Stimulated activated CD4-positive, alpha-beta T cell treated with anti-CD3 and anti-CD28 coated beads, Interleukin-2, amount 100 ng/mL, for 24 hours (primary cell): Measurements from ENCODE around the gene SDC4.

Experiments
- DNase-seq, 2 donors: peaks; one replicate each; pipeline ENCODE4 v3.0.0-alpha.2; 2020

The SDC4 gene

GRCh38 chr20:45293041-45294002 lies 54.9 kb downstream of the SDC4 start:
- DNase-seq, result peak; percentile 89 to 93

DNA sequence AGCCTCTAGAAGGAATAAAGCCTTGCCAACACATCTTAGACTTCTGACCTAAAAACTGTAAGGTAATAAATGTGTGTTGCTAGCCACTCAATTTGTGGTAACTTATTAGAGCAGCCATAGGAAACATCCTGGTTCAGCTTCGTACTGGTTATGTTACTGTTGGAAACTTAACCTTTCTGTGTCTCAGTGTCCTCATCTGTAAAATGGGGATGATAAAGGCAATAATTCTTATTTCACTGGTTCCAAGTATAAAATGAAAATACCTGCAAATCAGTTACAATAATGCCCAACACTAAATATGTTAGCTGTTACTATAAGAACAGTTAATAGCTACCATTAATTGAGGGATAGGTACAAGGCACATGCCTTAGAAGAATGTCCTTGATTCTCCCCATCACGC lies 55.9 kb downstream of the SDC4 start:
- DNase-seq, result no peak

DNA sequence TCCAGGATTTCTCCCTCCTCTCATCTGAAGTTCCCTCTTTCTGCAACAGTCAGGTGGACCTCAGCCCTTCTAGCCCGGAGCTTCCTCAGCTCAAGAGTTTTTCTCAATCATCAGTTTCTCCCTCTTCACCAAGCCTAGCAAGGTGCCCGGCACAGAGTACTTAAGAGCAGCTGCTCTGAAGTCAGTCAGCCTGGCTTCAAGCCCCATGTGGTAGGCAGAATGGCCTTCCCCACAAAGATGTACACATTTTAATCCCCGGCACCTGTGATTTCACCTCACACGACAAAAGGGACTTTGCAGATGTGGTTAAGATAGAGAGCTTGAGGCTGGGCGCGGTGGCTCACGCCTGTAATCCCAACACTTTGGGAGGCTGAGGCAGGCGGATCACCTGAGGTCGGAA lies 56.7 kb downstream of the SDC4 start:
- no peak for DNase-seq

DNA sequence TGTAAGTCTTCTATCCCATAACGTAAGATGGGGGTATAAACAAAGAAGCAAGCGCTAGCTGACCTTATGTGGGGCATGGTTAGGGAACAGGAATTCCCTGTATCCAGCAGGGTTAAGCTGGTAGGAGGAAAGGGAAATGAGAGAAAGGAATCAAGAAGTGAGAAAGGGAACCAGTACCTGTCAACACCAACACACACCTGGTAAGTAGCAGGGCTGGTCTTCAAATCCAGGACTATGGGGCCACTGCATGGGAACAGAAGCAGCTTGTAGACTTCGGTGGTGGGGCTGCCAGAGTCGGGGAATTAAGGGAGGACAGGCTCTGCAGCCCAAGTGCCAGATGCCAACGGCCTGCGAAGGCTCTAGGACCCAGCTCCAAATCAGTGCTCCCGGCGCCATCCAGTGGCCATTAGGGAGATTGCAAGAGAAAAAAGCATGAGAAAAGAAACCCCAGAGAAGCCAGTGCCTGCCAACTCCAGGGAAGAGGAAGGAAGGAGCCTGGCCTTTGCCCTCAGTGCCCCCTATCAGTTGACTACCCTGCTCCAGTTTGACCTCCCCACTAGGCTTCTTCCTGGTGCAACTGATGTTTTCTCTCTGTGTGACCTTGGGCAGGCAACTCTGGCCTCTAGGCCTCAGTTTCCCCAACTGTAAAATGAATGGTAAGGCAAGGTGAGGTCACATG lies 57.4 kb downstream of the SDC4 start:
- peak; percentile 75 to 76 for DNase-seq

GRCh38 chr20:45289942-45290676 lies 58.1 kb downstream of the SDC4 start:
- DNase-seq, result no peak

GRCh38 chr20:45288860-45289259 lies 59.4 kb downstream of the SDC4 start:
- no peak for DNase-seq

GRCh38 chr20:45288376-45288775 lies 59.8 kb downstream of the SDC4 start:
- DNase-seq, result no peak

DNA sequence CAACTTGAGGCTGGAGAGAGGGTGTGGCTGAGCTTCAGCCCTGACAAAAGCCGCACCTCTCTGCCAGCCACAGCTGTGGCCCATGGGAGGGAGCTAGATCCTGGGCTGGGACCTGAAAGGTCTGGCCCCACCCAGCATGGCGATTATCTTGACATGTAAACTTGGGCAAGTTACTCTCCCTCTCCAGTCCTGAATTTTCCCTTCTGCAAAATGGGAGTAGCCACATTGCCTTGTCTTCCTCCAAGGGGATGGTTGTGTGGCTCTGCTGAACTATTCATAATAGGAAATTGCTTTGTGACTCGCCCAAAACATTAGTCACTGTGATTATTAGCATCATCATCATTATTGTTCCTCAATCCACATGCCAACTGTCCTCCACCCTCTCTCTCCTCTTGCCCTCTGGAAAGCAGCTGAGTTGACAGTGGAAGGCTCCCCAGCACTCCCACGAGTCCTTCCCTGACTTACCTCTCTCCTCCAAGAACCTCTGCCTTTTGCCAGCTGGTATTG lies 64.6 kb downstream of the SDC4 start:
- DNase-seq, result no peak

DNA sequence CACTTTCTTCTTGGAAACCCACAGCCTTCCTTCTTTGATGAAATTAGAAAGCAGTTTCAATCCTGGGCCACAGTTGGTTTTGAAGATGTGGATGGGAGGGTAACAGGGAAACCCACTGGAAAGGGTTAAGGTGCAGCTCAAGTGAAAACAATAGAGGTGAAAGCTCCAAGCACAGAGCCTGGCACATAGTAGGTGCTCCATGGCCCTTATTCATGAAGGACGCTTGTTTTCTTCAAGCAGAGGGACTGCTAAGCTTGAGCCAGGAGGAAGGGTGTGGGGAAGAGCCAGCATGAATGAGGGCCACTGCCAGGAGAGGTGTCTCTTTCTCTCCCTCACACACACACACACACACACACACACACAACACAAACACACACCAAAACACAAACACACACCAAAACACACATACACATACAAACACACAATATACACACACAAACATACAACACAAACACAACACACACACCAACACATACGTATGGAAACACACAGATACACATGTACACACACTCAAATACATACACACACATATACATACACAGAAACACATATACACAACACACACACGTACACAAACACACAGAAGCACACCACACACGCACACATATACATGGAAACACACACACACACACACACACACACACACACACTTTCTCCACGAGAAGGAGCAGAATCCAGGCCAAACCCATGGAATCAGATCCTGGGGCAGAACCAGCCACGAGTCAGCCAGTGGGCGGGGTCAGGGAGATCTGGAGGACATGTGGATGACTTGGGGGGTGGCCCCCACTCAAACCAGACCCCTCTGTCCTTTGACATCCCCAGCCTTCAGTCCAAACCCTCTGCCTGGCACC lies 65.3 kb downstream of the SDC4 start:
- no peak for DNase-seq

GRCh38 chr20:45279992-45280391 lies 68.2 kb downstream of the SDC4 start:
- no peak for DNase-seq

DNA sequence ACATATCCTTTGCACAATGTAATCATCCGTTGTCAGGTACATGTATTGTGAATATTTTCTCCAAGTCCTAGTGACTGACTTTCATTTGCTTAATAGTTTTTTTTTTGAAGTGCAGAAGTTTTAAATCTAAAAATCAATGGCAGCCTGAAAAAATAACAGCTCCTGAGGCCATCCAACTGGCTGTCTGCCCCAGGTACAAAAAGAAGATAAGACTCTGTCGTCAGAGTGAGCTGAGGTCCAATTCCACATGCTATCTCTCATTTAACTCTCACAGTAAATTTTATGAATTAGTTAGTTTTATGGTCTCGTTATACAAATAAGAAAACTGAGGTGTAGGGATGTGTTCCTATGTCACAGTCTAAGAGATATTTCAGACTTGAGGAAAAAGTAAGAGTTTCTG lies 72.9 kb downstream of the SDC4 start:
- no peak for DNase-seq
